H9 (cell line): ENCODE data around the gene C1orf105. TPM values are rescaled to one million over a fixed set of nuclear protein-coding genes. Genes with fewer than 3 reads are reported as not detected.

ENCODE experiments used
- DNase-seq: peaks from one replicate; pipeline ENCODE4 v3.0.0-alpha.2; 2017
- H2AFZ ChIP-seq: one replicate; pipeline ENCODE4 v1.6.1; 2013; ENCODE audit warnings: mild to moderate bottlenecking, low read length, control low read depth, moderate library complexity
- H2AK5ac ChIP-seq: 2 replicates; pipeline ENCODE4 v1.6.1; 2013; ENCODE audit warnings: low read length, control low read depth, mixed read lengths; ENCODE audit not compliant: insufficient read length
- H2BK120ac ChIP-seq: one replicate; pipeline ENCODE4 v1.6.1; 2013; ENCODE audit warnings: low read depth, mild to moderate bottlenecking, low read length, control low read depth, inconsistent platforms; ENCODE audit not compliant: poor library complexity, severe bottlenecking
- H2BK12ac ChIP-seq: 2 replicates; pipeline ENCODE4 v1.6.1; 2013; ENCODE audit warnings: low read length, control low read depth, mixed read lengths, low read depth; ENCODE audit not compliant: insufficient read length
- H2BK15ac ChIP-seq: 2 replicates; pipeline ENCODE4 v1.6.1; 2013; ENCODE audit warnings: low read depth, low read length, control low read depth
- H2BK20ac ChIP-seq: one replicate; pipeline ENCODE4 v1.6.1; 2013; ENCODE audit warnings: low read depth, mild to moderate bottlenecking, low read length, control low read depth, inconsistent platforms; ENCODE audit not compliant: poor library complexity, severe bottlenecking
- H2BK5ac ChIP-seq: 2 replicates; pipeline ENCODE4 v1.6.1; 2013; ENCODE audit warnings: low read length, control low read depth, mixed read lengths; ENCODE audit not compliant: insufficient read length
- H3K14ac ChIP-seq: 2 replicates; pipeline ENCODE4 v1.6.1; 2013; ENCODE audit warnings: low read length, control low read depth; ENCODE audit not compliant: insufficient read depth
- H3K18ac ChIP-seq: 2 replicates; pipeline ENCODE4 v1.6.1; 2013; ENCODE audit warnings: low read depth, mild to moderate bottlenecking, mixed read lengths, low read length, control low read depth; ENCODE audit not compliant: insufficient read length
- H3K23ac ChIP-seq: 2 replicates; pipeline ENCODE4 v1.6.1; 2013; ENCODE audit warnings: low read length, control low read depth, mixed read lengths, low read depth; ENCODE audit not compliant: insufficient read length
- H3K23me2 ChIP-seq: 2 replicates; pipeline ENCODE4 v1.6.1; 2013; ENCODE audit warnings: low read depth, mild to moderate bottlenecking, mixed read lengths, low read length, control low read depth; ENCODE audit not compliant: insufficient read length, poor library complexity, severe bottlenecking
- H3K27ac ChIP-seq: 2 replicates; pipeline ENCODE4 v1.5.1; 2013; ENCODE audit warnings: low read length, control low read depth, mixed read lengths, low read depth; ENCODE audit not compliant: insufficient read length
- H3K27me3 ChIP-seq: 2 replicates; pipeline ENCODE4 v1.6.1; 2013; ENCODE audit warnings: low read length, control low read depth, inconsistent platforms; ENCODE audit not compliant: insufficient read depth
- H3K4ac ChIP-seq: 2 replicates; pipeline ENCODE4 v1.6.1; 2013; ENCODE audit warnings: low read depth, mild to moderate bottlenecking, control low read depth, inconsistent platforms, low read length, moderate library complexity
- H3K4me1 ChIP-seq: 2 replicates; pipeline ENCODE4 v1.6.1; 2013; ENCODE audit warnings: low read length, control low read depth, inconsistent platforms; ENCODE audit not compliant: insufficient read depth
- H3K4me2 ChIP-seq: 2 replicates; pipeline ENCODE4 v1.6.1; 2013; ENCODE audit warnings: low read length, control low read depth, mixed read lengths; ENCODE audit not compliant: insufficient read length, insufficient read depth
- H3K56ac ChIP-seq: 2 replicates; pipeline ENCODE4 v1.6.1; 2013; ENCODE audit warnings: low read depth, mild to moderate bottlenecking, mixed read lengths, low read length, control low read depth; ENCODE audit not compliant: insufficient read length
- H3K79me1 ChIP-seq: 2 replicates; pipeline ENCODE4 v1.6.1; 2013; ENCODE audit warnings: low read depth, mild to moderate bottlenecking, moderate library complexity, low read length, control low read depth, inconsistent platforms; ENCODE audit not compliant: insufficient read depth, poor library complexity, severe bottlenecking
- H3K79me2 ChIP-seq: 2 replicates; pipeline ENCODE4 v1.6.1; 2013; ENCODE audit warnings: low read length, control low read depth, inconsistent platforms; ENCODE audit not compliant: insufficient read depth
- H3K9ac ChIP-seq: 2 replicates; pipeline ENCODE4 v1.6.1; 2013; ENCODE audit warnings: low read length, control low read depth, mixed read lengths; ENCODE audit not compliant: insufficient read length; ENCODE audit errors: extremely low read depth
- H3K9me3 ChIP-seq: one replicate; pipeline ENCODE4 v1.6.1; 2013; ENCODE audit warnings: low read depth, low read length, inconsistent platforms; ENCODE audit not compliant: control insufficient read depth
- H3T11ph ChIP-seq: one replicate; pipeline ENCODE4 v1.6.1; 2013; ENCODE audit warnings: mild to moderate bottlenecking, low read length, control low read depth, inconsistent platforms
- H4K20me1 ChIP-seq: one replicate; pipeline ENCODE4 v1.6.1; 2013; ENCODE audit not compliant: control insufficient read depth, insufficient read length, insufficient read depth
- H4K5ac ChIP-seq: 2 replicates; pipeline ENCODE4 v1.6.1; 2013; ENCODE audit warnings: low read depth, mild to moderate bottlenecking, mixed read lengths, low read length, control low read depth; ENCODE audit not compliant: insufficient read length
- H4K8ac ChIP-seq: replicated peaks from 2 replicates; pipeline ENCODE4 v1.6.1; 2013; ENCODE audit warnings: low read length, control low read depth, mixed read lengths, low read depth; ENCODE audit not compliant: insufficient read length
- H4K91ac ChIP-seq: 2 replicates; pipeline ENCODE4 v1.6.1; 2013; ENCODE audit warnings: low read depth, mild to moderate bottlenecking, moderate library complexity, mixed read lengths, low read length, control low read depth; ENCODE audit not compliant: insufficient read length
- H3K27ac Mint-ChIP-seq, 3 experiments: 2 replicates in 2 of 3; 3 replicates in 1 of 3; pipeline ENCODE4 v1.8.0; 2020 to 2021; ENCODE audit warnings: mixed read lengths in 3 of 3, mild to moderate bottlenecking in 1 of 3, moderate library complexity in 1 of 3
- H3K27me3 Mint-ChIP-seq: 2 replicates; pipeline ENCODE4 v1.8.0; 2021; ENCODE audit warnings: low read depth, mild to moderate bottlenecking, moderate library complexity, mixed read lengths
- H3K36me3 Mint-ChIP-seq, 3 experiments: 2 replicates in 2 of 3; 3 replicates in 1 of 3; pipeline ENCODE4 v1.8.0; 2020 to 2021; ENCODE audit warnings: low read depth in 3 of 3, mixed read lengths in 3 of 3; ENCODE audit not compliant: insufficient read depth in 1 of 3
- H3K4me1 Mint-ChIP-seq, 2 experiments: 2 replicates each; pipeline ENCODE4 v1.8.0; 2020; ENCODE audit warnings: mixed read lengths in 2 of 2
- H3K4me3 Mint-ChIP-seq, 2 experiments: 2 replicates in 1 of 2; 3 replicates in 1 of 2; pipeline ENCODE4 v1.8.0; 2020 to 2021; ENCODE audit warnings: mild to moderate bottlenecking in 2 of 2, mixed read lengths in 2 of 2, moderate library complexity in 1 of 2
- H3K9me3 Mint-ChIP-seq, 2 experiments: 2 replicates in 1 of 2; 3 replicates in 1 of 2; pipeline ENCODE4 v1.8.0; 2020; ENCODE audit warnings: mild to moderate bottlenecking in 2 of 2, mixed read lengths in 2 of 2, moderate library complexity in 1 of 2
- WGBS: extraction: QIAGEN DNeasy Blood & Tissue Kit; methylation state at CpG from one replicate; pipeline ENCODE4 v1.1.7; 2013; ENCODE audit warnings: missing lambda C conversion rate, low lambda C conversion rate, mixed read lengths; ENCODE audit not compliant: insufficient read length; ENCODE audit errors: extremely low coverage; 5-methylcytosine and 5-hydroxymethylcytosine counted together
- total RNA-seq: library from RNA; stranded (reverse); gene quantifications from 2 replicates; pipeline ENCODE4 v1.2.1, GENCODE V29; 2021
- TF ChIP-seq, protein P1 (sequence below): fragments of 200-600 bp; sonication (generic); conservative IDR thresholded peaks from 3 replicates; pipeline ENCODE4 v1.8.0; 2021; ENCODE audit warnings: antibody characterized with exemption, mild to moderate bottlenecking

C1orf105 gene
- total RNA-seq, 1 experiment from 2014 or later: not detected

DNA sequence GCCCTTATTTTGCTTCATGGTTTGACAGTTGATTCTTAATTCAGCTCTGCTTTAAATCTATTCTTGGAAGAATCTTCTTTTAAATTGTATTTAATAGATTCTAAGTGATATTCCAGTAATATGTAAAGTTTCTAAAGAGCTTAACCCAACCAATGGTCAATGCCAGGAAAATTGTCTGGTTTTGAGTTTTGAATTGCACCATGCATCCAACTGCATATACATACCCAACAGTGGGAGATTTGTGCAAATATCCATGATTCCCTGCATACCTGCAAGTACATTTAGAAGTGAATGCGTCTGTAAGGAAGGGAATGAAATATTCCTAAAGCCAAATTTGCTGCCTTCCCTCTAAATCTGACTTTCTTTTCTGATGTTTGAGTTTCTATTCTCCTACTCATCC lies 35.8 kb upstream of the C1orf105 start:
- no peak overlapping the region for H3K27ac Mint-ChIP-seq
- H3K9me3 ChIP-seq: no peaks in the 10 kb centered on the region
- H3K4me3 Mint-ChIP-seq: no peak overlapping the region

More for the DNA sequence above, 35.8 kb upstream of the C1orf105 start:
- H3K27ac ChIP-seq: no peak overlapping the region
- WGBS: no CpG with 5 or more reads among the region's 1 CpG
- H4K91ac ChIP-seq: no peak overlapping the region
- no peak overlapping the region for H3K56ac ChIP-seq
- H2AK5ac ChIP-seq: no peak overlapping the region
- no peak overlapping the region for H2BK20ac ChIP-seq
- H3K4ac ChIP-seq: no peak overlapping the region
- H3T11ph ChIP-seq: no peak overlapping the region
- no peaks in the 10 kb centered on the region for H3K27me3 ChIP-seq
- no peaks in the 10 kb centered on the region for H4K20me1 ChIP-seq
- H2BK12ac ChIP-seq: no peak overlapping the region
- H3K9ac ChIP-seq: no peak overlapping the region
- no peak overlapping the region for H4K5ac ChIP-seq
- TF ChIP-seq, protein P1, sequence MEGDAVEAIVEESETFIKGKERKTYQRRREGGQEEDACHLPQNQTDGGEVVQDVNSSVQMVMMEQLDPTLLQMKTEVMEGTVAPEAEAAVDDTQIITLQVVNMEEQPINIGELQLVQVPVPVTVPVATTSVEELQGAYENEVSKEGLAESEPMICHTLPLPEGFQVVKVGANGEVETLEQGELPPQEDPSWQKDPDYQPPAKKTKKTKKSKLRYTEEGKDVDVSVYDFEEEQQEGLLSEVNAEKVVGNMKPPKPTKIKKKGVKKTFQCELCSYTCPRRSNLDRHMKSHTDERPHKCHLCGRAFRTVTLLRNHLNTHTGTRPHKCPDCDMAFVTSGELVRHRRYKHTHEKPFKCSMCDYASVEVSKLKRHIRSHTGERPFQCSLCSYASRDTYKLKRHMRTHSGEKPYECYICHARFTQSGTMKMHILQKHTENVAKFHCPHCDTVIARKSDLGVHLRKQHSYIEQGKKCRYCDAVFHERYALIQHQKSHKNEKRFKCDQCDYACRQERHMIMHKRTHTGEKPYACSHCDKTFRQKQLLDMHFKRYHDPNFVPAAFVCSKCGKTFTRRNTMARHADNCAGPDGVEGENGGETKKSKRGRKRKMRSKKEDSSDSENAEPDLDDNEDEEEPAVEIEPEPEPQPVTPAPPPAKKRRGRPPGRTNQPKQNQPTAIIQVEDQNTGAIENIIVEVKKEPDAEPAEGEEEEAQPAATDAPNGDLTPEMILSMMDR: no peak
- no peaks in the 10 kb centered on the region for H3K79me1 ChIP-seq
- no peak overlapping the region for H3K23ac ChIP-seq
- no peak overlapping the region for H3K18ac ChIP-seq
- H3K4me1 ChIP-seq: peaks cover 5% of the 10 kb centered on the region; the same call in 1 of the 2 replicates
- H3K14ac ChIP-seq: no peak overlapping the region
- no peak overlapping the region for H2BK5ac ChIP-seq
- no peak overlapping the region for H4K8ac ChIP-seq
- H3K23me2 ChIP-seq: no peaks in the 10 kb centered on the region
- no peak for DNase-seq
- Mint-ChIP-seq H3K27me3 (no peaks in the 10 kb centered on the region), H3K9me3 (no peaks in the 10 kb centered on the region), H3K4me1 (peaks cover 34 to 41% of the 10 kb centered on the region in 2 experiments), H3K36me3 (no peaks in the 10 kb centered on the region)
- no peak overlapping the region for H2AFZ ChIP-seq
- H3K4me2 ChIP-seq: no peak overlapping the region
- H2BK15ac ChIP-seq: no peak overlapping the region
- no peak overlapping the region for H2BK120ac ChIP-seq
- H3K79me2 ChIP-seq: no peaks in the 10 kb centered on the region
